ENCODE measurements around the gene MEF2D.

GRCh38 chr1:156464825-156465452 is 35.6 kb downstream of the MEF2D start:
- TF ChIP-seq CTCF (IDR thresholded peaks at IDR 0.05) (no peak), POLR2A (IDR thresholded peaks at IDR 0.05) (no peak)

Measured in adrenal gland (tissue), 5 donors.